Fibroblast of lung (primary cell): ENCODE results near the gene HCN1.

Experiments used
- CTCF ChIP-seq, 2 donors: IDR thresholded peaks in 1 of 2; conservative IDR thresholded peaks in 1 of 2; 1 replicate in 1 of 2; 2 replicates in 1 of 2; pipeline ENCODE4 v1.5.1; 2011 to 2012; ENCODE audit warnings: low read length in 2 of 2, control low read depth in 1 of 2, inconsistent platforms in 1 of 2, low read depth in 1 of 2, mild to moderate bottlenecking in 1 of 2
- EZH2 ChIP-seq: IDR thresholded peaks from 2 replicates; pipeline ENCODE4 v1.5.1; 2012; ENCODE audit warnings: low read length, control low read depth, mild to moderate bottlenecking; ENCODE audit errors: missing control alignments

GRCh38 chr5:45295231-45295630, 400.9 kb downstream of the HCN1 start:
- TF ChIP-seq CTCF (conservative IDR thresholded peaks at IDR 0.05 in 1 of 2, IDR thresholded peaks at IDR 0.05 in 1 of 2; ENCODE audit: low read depth in 1 of 2, low read length in 2 of 2): no peak
- TF ChIP-seq EZH2: no peak
